HuH-7 (cell line): ENCODE measurements around the gene SH3BP4.

Source experiments
- DNase-seq: peaks from one replicate; pipeline ENCODE4 v3.0.0; 2011; ENCODE audit warnings: low spot score

The SH3BP4 gene, protein sequence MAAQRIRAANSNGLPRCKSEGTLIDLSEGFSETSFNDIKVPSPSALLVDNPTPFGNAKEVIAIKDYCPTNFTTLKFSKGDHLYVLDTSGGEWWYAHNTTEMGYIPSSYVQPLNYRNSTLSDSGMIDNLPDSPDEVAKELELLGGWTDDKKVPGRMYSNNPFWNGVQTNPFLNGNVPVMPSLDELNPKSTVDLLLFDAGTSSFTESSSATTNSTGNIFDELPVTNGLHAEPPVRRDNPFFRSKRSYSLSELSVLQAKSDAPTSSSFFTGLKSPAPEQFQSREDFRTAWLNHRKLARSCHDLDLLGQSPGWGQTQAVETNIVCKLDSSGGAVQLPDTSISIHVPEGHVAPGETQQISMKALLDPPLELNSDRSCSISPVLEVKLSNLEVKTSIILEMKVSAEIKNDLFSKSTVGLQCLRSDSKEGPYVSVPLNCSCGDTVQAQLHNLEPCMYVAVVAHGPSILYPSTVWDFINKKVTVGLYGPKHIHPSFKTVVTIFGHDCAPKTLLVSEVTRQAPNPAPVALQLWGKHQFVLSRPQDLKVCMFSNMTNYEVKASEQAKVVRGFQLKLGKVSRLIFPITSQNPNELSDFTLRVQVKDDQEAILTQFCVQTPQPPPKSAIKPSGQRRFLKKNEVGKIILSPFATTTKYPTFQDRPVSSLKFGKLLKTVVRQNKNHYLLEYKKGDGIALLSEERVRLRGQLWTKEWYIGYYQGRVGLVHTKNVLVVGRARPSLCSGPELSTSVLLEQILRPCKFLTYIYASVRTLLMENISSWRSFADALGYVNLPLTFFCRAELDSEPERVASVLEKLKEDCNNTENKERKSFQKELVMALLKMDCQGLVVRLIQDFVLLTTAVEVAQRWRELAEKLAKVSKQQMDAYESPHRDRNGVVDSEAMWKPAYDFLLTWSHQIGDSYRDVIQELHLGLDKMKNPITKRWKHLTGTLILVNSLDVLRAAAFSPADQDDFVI

DNA sequence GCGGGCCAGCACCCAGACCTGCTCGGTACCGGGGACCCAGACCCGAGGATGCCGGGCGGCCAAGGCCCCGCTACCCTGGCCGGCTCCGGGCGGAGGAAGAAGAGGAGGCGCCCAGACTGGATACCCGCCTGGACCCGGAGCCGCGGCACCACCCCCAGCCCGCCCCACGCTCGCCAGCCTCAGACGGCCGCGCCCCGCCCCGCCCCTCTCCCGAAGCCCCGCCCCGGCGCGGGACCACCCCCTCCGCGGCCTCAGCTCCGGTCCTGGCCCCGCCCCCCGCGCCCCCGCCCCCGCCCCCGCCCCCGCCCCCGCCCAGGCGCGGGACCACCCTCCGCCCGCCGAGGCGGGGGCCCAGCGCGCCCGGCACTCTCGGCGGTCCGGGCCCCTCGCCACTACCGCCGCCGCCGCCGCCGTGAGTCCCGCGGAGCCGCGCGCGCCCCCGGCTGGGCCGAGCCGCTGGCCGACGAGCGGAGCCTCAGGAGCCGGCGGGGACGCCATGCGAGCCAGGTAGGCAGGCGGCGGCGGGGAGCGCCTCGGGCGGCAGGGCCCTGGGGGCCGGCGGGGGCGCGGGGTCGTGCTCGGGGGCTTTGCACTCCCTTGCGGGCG is at the start of gene SH3BP4:
SH3BP4 (plus strand) TSS at position 354 of the 606 bp plus-strand sequence. CDS start 82,986 bp downstream, outside the sequence.
- DNase-seq = peak; percentile 79

DNA sequence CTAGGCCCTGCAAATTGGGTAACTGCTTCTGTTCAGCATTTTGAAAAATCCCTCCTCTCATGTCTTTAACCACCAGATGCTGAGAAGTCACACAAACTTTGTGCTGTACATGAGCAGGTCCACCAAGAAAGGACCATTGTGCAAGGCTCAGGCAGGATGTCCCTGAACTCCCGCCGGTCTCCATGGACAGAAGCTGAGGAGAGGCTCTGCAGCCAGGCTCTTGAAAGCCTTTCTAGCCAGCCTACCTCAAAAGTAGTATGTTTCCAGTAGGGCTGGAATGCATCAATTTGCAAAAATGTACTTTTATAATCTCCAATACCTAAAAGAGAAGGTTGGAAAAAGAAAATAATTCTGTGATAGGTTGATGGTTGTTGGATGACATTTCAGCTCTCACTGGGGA is 47.0 kb upstream of the SH3BP4 start:
- DNase-seq = no peak

GRCh38 chr2:234905547-234906265 is 46.1 kb upstream of the SH3BP4 start:
- DNase-seq = no peak

GRCh38 chr2:234910186-234910679 is 41.6 kb upstream of the SH3BP4 start:
- DNase-seq = no peak

- no peak for DNase-seq
Observed at GRCh38 chr2:234911271-234911670, 40.5 kb upstream of the SH3BP4 start.

DNA sequence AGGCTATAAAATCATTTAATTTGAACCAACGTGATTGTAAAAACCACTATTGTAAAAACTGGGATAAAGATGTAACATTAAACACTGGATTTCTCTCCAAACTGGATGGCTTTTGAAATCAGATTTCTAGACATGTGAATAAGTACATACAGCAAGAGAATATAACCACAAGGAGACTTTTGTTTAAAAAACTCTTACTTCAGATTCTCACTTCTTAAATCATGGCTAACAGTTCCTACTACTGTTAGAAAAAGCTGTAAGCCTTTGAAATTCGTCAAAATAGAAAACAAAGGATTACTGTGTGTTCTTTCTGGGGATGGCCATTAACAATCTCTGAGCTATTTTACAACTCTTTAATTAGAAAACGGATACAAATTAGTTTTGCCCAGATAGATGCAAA is 39.4 kb upstream of the SH3BP4 start:
- DNase-seq = no peak

GRCh38 chr2:234913208-234913626 is 38.6 kb upstream of the SH3BP4 start:
- DNase-seq = no peak

DNA sequence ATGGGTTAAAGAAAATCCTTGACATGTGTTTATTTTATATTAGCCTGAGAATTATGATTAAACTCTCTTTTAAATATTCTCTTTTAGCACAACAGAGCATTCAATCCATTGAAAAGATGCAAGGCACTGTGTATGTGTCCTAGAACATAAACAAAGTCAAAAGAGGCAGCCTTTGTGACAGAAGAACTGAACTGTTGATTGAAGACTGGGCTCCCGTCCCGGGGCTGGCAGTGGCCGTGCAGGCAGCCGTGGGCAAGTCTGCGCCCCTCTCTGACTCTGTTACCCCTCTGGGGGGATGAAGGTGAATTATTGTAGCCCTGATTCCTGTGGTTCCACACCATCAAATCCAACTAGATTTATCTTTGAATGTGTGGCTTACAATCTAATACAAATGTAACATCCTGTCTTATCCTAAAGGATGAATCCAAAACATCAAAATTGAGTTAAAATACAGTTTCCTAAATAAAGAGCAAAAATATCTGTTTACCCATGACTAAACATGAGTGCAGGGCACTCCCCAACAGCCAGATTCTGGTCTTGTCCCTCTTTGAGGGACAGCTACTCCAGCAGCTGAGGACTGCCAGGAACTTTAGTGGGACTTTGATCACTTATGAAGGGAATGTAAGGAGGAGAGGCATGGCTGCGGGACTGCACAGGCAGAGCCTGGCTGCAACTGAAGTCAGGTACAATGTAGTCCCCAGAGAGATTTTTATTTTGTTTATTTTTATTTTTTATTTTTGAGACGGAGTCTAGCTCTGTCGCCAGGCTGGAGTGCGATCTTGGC is 37.3 kb upstream of the SH3BP4 start:
- DNase-seq = no peak

- no peak for DNase-seq
Observed at GRCh38 chr2:234916674-234917073, 35.1 kb upstream of the SH3BP4 start.

- DNase-seq = no peak
Observed at GRCh38 chr2:234917211-234917975, 34.4 kb upstream of the SH3BP4 start.

DNA sequence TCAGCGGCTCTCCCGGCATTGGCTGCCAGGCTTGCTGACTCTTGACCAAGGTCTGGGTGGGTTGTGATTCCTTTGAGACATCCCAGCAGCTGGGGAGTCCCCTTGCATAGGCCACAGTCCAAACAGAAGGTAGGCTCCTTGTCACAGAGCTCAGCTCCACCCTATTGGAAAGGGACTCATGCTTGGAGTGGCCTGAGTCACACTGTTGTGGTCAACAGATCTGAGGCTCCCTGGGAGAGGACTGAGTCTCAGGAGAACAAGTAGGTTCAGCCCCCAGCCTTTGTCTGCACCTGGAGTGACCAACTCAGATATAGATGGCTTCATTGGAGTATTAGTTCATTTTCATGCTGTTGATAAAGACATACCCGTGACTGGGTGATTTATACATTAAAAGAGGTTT is 32.1 kb upstream of the SH3BP4 start:
- no peak for DNase-seq

GRCh38 chr2:234920836-234921235 is 31.0 kb upstream of the SH3BP4 start:
- DNase-seq = no peak

GRCh38 chr2:234929002-234929401 is 22.8 kb upstream of the SH3BP4 start:
- DNase-seq = no peak

DNA sequence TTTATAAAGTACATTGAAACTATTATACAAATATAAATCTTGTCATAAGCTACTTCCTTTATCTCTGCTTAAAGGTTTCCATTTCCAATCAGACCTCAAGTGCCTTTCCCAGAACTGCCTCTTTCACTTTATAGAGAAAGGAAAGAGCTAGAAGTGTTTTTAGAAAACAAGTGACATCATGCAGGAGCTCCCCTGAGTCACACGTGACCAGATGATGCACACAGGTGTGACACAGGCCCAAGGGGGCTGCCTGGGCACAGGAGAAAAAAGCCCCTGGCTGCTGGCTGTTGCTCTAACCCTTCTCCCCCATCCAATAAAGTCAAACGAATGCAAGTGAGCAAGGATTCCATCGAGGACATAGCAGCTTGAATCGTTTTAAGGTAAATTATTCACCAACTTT is 21.4 kb upstream of the SH3BP4 start:
- no peak for DNase-seq

GRCh38 chr2:234931371-234931770 is 20.4 kb upstream of the SH3BP4 start:
- DNase-seq = no peak

- DNase-seq = no peak
Observed at GRCh38 chr2:234932591-234933168, 19.1 kb upstream of the SH3BP4 start.

DNA sequence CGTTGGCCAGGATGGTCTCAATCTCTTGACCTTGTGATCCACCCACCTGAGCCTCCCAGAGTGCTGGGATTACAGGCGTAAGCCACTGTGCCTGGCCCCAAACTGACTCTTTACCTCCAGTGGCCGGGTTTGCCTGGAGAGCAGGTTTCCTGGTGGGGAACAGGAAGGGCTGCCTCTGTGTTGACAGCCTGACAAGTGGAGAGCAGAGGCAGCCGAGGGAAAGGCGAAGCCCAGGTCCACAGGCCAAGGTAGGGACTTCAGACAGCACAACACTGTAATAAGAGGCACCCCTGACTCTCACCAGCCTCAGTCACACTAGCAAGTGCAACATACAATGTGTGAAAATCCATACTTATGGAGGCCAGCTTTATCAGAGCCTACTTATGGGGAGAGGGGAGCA is 16.5 kb upstream of the SH3BP4 start:
- DNase-seq = no peak

DNA sequence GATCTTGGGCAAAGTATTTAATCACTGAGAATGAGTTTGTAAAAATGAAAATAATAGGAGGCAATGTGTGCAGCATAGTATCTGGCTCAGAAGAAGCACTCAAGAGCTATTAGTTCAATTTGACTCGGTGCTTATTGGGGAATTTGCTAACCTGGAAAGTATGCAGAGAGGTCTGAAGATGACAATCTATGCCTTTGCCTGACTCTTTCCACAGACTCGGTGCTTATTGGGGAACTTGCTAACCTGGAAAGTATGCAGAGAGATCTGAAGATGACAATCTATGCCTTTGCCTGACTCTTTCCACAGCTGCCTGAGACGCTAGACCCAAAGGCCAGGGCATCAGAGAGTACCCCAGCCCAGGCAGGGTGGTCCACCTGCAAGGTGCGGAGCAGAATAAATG is 12.2 kb upstream of the SH3BP4 start:
- DNase-seq = no peak

- DNase-seq = no peak
Observed at GRCh38 chr2:234939996-234940395, 11.8 kb upstream of the SH3BP4 start.

GRCh38 chr2:234940527-234940926 is 11.3 kb upstream of the SH3BP4 start:
- DNase-seq = no peak
